Measurements from ENCODE around the gene FRY.
A peak's percentile ranks its signal among the peaks of the same experiment; 100 is the strongest.

FRY gene

GRCh38 chr13:32232263-32232662 is 200.7 kb downstream of the FRY start:
- TF ChIP-seq CTCF (conservative IDR thresholded peaks at IDR 0.05; ENCODE audit: low read length) = no peak
- DNase-seq (ENCODE audit: low read depth) = no peak
- H3K4me3 ChIP-seq (ENCODE audit: low read length) = no peak overlapping the region

GRCh38 chr13:32233062-32233461 is 201.5 kb downstream of the FRY start:
- H3K4me3 ChIP-seq (ENCODE audit: low read length) = no peak overlapping the region
- DNase-seq (ENCODE audit: low read depth) = no peak
- TF ChIP-seq CTCF (conservative IDR thresholded peaks at IDR 0.05; ENCODE audit: low read length) = no peak

- no peak for DNase-seq (ENCODE audit: low read depth)
These were observed 203.3 kb downstream of the FRY start for GRCh38 chr13:32234914-32235313.

GRCh38 chr13:32237681-32238080 is 206.1 kb downstream of the FRY start:
- no peak overlapping the region for H3K4me3 ChIP-seq (ENCODE audit: low read length)
- TF ChIP-seq CTCF (conservative IDR thresholded peaks at IDR 0.05; ENCODE audit: low read length) = no peak

More at GRCh38 chr13:32234914-32235313, 203.3 kb downstream of the FRY start:
- H3K4me3 ChIP-seq (ENCODE audit: low read length) = no peak overlapping the region
- no peak for TF ChIP-seq CTCF (conservative IDR thresholded peaks at IDR 0.05; ENCODE audit: low read length)

GRCh38 chr13:32243695-32244094 is 212.1 kb downstream of the FRY start:
- no peak overlapping the region for H3K4me3 ChIP-seq (ENCODE audit: low read length)
- DNase-seq (ENCODE audit: low read depth) = no peak
- no peak for TF ChIP-seq CTCF (conservative IDR thresholded peaks at IDR 0.05; ENCODE audit: low read length)

More at GRCh38 chr13:32237681-32238080, 206.1 kb downstream of the FRY start:
- no peak for DNase-seq (ENCODE audit: low read depth)

GRCh38 chr13:32245555-32245954 is 214.0 kb downstream of the FRY start:
- no peak for TF ChIP-seq CTCF (conservative IDR thresholded peaks at IDR 0.05; ENCODE audit: low read length)
- no peak for DNase-seq (ENCODE audit: low read depth)
- no peak overlapping the region for H3K4me3 ChIP-seq (ENCODE audit: low read length)

GRCh38 chr13:32246468-32246867 is 214.9 kb downstream of the FRY start:
- no peak overlapping the region for H3K4me3 ChIP-seq (ENCODE audit: low read length)
- peak; percentile 86 for TF ChIP-seq CTCF (conservative IDR thresholded peaks at IDR 0.05; ENCODE audit: low read length)
- peak; percentile 59 for DNase-seq (ENCODE audit: low read depth)
